GM10266 (cell line): ENCODE results near the gene MYL4.

Experiments used
- DNase-seq: peaks from one replicate; pipeline ENCODE4 v3.0.0; 2012; ENCODE audit errors: extremely low spot score
- TF ChIP-seq, protein P1 (sequence below): IDR thresholded peaks from 2 replicates; pipeline ENCODE4 v1.5.1; 2012; ENCODE audit warnings: mild to moderate bottlenecking, low read depth; ENCODE audit not compliant: control insufficient read depth, insufficient read depth; ENCODE audit errors: missing control alignments

Gene MYL4

DNA sequence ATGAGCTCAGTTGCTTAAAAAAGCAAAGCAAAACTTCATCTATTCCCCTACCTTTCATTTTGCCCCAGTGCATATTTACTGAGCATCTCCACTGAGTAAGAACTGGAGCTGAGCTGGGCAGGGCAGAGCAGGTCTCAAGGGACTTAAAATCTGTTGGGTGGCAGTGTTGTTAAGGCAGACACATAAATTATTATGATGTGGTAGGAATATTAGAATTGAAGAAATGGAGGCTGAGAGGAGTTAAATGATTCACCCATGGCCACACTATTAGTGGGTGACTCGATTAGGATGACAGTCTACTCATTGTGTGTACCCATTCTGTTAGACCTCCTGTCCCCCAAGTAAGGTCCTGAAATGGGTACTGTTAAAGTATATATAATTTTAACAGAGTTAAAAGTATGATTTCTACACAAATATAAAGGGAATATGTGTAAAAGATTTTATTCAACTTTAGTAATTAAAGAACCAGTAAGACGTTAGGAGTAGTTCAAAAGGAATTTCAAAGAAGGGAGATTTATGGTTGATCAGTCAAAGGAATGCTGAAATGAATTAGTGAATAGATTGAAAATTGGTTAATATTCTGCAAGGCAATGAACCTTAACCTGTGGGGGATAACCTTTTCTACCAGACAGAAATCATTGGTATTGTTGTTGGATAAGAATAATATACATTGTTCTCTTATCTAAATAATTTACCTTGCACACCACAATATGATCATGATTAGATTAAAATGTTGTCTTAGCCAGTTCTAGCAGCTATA is 62.0 kb downstream of the MYL4 start:
- TF ChIP-seq, protein P1, sequence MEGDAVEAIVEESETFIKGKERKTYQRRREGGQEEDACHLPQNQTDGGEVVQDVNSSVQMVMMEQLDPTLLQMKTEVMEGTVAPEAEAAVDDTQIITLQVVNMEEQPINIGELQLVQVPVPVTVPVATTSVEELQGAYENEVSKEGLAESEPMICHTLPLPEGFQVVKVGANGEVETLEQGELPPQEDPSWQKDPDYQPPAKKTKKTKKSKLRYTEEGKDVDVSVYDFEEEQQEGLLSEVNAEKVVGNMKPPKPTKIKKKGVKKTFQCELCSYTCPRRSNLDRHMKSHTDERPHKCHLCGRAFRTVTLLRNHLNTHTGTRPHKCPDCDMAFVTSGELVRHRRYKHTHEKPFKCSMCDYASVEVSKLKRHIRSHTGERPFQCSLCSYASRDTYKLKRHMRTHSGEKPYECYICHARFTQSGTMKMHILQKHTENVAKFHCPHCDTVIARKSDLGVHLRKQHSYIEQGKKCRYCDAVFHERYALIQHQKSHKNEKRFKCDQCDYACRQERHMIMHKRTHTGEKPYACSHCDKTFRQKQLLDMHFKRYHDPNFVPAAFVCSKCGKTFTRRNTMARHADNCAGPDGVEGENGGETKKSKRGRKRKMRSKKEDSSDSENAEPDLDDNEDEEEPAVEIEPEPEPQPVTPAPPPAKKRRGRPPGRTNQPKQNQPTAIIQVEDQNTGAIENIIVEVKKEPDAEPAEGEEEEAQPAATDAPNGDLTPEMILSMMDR: no peak
- DNase-seq: no peak

DNA sequence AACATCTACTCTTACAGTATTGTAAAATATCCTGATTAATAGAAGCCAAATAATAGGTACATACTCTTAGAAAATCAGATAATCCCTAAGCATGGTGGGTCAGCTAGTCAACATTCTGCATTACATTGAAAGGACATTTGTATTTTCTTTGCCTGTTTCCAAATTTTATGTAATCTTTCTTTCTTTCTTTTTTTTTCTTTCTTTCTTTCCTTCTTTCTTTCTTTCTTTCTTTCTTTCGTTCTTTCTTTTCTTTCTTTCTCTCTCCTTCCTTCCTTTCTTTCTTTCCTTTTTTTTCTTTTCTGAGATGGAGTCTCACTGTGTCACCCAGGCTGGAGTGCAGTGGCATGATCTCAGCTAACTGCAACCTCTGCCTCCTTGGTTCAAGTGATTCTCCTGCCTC is 63.3 kb downstream of the MYL4 start:
- TF ChIP-seq, protein P1: no peak
- DNase-seq: no peak

DNA sequence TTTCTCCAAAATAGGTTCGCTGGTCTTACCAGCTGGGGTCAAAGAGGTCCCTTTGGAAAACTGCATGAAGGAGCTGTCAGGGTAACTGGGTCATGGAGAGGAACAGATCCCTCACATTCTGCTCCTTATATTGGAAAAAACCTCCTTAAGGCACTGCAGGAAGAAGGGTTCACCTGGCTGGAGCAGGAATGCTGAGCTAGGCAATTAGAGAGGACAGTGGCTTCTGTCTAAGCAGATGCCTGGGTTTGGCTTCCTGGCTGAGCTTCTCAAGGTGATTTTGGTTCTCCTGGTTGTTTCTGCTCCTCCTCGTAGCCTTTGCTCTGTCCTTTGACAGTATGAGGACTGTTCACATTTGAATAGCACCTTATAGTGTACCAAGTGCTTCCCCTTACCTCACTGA is 64.1 kb downstream of the MYL4 start:
- TF ChIP-seq, protein P1: no peak

More for the DNA sequence above, 64.1 kb downstream of the MYL4 start:
- no peak for DNase-seq
